Amniotic epithelial cell (primary cell): ENCODE measurements around the gene RNPS1.
A peak's percentile ranks its signal among the peaks of the same experiment; 100 is the strongest.
"Not testable (repeated sequence)": the region's sequence is repeated elsewhere in the genome, so short reads cannot be mapped to it uniquely, and the experiment has no call there.

Source experiments
- DNase-seq: peaks from one replicate; pipeline ENCODE4 v3.0.0-alpha.2; 2010; ENCODE audit warnings: low read depth

The RNPS1 gene

DNA sequence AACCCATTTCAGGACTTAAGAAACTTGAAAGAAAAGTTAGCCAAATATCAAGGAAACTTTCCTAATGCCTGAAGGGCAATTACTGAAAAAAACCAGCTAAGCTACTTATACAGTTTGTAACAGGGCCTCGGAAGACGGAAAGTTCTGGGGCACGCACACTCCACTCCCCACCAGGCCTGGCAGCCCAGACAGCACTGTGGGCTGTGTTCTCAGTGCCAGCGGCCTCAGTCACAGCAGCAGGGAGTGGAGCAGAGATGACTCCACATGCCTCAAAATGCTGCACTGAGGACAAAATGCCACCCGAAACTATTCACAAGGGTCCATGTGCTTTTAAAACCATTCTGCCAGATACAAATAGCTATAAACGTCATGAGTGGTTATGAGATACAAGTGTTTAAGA lies 10.2 kb downstream of the RNPS1 start:
- DNase-seq, result no peak

DNA sequence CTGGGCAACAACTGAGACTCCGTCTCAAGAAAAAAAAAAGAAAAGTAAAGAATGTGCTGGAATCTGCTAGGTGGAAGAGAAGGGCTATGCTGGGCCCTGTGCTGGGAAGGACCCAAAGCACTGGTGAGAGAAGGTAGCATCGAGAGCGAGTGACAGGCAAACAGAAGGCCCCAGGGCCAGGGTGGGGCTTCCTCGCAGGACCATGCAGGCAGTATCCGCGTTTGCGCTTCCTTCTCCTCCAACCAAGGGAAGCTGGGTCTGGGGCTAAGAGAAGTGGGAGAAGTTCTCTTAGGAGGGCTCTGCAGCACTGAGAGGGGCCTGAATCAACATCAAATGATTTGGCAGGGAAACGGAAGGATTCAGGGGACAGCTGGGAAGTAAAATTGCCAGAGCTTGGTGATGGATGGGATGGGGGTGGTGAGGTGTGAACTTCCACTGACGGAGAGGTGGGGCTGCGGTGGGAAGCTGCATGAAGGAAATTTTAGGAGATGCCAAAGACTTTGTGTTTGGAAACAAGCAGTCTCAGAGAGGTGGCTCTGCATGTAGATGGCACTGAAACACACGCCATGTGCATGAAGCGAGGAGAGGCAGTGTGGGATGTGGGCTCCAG lies 11.3 kb downstream of the RNPS1 start:
- no peak for DNase-seq

DNA sequence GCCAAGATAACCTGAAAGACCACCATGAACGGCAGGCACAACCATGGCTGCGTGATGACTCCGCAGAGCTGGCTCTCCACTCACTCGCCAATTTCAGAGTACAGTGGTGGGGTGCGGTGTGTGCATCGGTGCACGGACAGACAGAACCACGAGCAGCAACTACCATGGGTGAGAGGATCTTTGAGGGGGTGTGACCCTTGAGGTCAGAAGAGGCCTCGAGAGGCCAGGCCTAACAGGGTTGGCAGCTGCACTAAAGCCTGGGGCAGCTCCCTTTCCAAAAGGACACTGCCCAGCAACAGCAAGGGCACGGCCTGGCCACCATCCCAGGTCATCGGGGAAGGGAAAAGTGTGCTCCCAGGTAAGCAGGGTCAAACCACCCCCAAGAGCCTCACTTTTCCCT lies 14.6 kb downstream of the RNPS1 start:
- DNase-seq, result no peak

DNA sequence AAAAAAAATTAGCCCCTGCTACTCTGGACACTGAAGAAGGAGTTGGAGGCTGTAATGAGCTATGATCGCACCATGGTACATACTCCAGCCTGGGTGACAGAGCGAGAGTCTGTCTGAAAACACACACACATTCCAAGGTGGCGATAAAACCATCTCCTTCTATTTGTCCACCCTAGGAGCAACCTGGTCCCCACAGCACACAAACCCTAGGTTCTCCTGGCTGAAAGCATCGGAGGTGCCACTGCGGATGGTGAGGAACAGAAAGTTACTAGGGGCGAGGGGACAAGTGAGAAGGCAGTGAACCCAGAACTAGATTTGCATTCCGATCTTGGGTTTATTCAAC lies 15.1 kb downstream of the RNPS1 start:
- peak; percentile 9 for DNase-seq

DNA sequence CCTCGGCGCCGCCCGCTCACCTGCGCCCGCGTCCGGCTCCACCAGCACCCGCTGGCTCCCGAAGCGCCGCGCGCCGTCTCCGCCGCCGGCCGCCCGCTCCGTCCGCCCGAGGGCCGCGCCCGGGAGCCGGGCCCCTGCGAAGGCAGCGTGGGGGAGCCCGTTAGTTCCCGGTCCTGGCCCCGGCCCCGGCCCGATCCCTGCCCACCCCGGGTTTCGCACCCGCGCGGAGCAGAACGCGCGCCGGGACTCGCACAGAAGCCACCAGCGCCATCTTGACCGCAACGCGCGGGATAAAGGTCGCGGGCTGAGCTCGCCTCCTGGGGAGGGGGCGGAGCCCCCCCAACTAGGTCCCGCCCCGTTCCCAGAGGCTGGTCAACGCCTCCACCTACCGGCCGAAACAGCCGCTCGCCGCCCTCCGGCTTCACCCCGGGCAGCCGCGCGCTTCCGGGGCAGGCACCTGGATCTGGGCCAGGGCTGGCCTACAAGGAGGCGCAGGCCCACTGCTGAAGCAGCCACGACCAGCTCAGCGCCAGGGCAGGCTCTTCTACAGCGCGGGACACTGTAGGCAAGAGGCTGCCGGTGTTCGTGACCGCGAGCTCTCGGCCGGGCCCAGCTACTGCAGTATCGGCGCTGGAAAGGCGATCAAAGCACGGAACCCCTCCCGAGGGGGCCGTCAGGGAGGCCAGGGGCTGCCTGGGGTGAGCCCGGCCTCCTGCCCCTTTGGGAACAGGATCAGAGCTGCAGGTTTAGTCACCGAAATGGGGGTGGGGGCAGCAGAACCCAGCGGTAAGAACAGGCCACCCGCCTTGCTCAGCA lies 16.4 kb downstream of the RNPS1 start, which contains the start of gene ECI1:
Gene ECI1, minus strand, starts transcription at position 292 of the 816 bp plus-strand sequence. Its CDS starts 21 bp downstream, at position 271.
- DNase-seq, result peak; percentile 92

DNA sequence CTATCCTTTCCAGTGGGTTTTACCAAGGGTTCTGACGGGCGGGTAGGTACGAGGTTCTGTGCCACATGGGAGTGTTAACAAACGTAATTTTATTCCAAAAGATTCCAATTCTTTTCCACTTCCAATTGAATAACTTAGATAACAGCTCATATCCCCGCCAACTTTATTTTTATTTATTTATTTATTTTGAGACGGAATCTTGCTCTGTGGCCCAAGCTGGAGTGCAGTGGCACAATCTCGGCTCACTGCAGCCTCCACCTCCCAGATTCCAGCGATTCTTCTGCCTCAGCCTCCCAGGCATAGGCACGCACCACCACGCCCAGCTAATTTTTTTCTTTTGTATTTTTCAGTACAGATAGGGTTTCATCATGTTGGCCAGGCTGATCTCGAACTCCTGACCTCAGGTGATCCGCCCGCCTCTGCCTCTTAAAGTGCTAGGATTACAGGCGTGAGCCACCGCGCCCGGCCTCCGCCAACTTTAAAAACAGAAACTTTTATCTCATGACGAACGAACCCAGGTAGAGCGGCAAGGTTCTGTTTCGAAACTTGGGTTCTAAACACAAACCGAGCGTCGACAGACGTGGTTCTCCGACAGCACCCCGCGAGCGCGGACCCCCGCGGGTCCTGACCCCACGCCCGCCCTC lies 17.2 kb downstream of the RNPS1 start:
- peak; percentile 47 for DNase-seq

DNA sequence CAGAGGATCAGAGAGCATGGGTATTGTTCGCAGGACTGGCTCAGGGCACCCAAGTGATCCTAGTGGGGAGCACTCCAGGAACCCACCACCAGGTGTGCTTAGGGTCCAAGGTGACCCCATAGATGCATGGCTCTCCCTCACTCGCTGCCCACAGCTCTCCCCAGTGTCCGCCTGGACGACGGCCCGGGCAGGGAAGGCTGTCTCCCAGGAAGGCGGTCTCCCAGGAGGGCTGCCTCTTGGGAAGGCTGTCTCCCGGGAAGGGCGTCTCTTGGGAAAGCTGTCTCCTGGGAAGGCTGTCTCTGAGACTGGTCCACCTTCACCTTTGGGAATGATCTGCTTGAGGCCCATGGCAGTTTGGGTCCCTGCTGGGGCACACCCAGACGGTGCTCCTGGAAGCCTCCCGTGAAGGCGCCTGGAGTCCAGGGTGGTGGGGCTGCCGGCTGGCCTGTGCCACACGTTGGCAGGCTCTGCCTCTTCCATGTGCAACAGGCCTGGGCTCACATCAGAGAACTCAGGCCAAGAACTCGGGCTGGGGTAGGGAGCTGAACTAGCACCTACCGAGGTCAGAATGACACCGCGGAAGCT lies 21.5 kb downstream of the RNPS1 start:
- no peak for DNase-seq

DNA sequence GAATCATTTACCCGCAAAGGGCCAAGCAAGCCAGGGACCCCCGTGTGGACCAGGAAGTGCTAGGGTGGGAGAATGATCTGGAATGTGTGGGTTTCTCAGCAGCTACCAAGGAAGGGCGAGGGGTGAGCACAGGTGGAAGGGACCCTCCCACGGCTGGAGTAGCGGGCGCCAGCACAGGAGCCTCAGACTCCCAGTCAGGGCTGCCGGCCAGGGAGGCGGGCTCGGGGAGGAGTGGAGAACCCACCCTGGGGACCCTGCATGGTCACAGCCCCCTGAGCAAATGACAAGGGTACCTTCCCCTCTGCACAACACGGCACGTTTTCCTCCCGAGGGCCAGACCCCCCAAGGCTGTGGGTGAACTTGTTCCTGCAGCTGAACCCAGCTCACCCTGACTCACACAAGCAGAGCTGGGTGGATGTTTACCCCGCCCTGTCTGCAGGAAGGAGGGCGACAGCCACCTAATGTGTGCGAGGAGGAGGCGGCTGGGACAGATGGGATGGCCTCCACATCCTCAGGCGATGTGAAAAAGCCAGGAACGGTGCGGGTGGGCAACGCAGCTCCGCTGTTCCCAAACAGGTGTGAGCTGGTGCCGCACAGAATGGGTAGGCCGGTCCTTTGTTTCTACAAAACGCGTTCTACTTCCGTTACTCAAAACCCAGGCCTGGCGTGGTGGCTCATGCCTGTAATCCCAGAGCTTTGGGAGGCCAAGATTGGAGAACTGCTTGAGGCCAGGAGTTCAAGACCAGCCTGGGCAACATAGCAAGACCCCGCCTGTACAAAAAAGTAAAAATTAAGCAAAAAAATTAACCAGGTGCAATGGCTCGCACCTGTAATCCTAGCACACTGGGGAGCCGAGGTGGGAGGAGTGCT lies 22.8 kb downstream of the RNPS1 start:
- DNase-seq, result no peak

DNA sequence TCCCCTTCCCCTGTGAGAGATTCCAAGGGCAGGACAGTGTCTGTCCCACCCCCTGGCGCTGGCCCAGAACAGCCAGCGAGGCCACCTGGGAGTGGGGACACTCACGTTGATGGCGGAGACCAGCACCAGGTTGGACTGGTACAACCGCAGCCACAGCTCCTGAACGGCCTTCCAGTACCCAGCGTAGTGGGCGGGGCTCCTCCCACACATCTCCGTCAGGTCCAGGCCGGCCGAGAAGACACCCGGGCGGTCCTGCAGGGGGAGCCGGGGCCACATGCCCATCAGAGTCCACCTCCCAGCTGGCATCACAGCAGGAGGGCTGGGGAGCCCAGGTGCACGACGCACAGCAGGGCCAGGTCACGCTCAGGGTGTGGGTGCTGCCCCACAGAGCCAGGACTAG lies 23.6 kb downstream of the RNPS1 start:
- no peak for DNase-seq

DNA sequence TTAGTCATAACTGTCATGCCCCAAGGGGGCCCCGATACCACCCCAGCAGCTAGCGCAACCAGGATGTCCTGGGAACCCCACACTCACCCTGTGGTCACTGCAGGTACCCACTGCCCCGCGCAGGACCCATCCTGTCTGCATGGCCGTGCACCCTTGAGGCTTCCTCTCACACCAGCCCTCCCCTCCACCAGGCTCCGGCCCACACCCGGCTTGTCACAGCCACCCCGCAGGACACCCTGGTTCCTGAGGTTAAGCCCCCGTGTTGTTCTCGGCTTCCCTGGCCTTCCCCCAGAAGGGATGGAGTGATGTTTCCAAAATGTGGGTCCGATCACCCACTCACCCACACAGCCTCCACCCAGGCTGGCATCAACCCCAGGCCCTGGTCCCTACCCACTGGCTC lies 24.1 kb downstream of the RNPS1 start:
- no peak for DNase-seq

DNA sequence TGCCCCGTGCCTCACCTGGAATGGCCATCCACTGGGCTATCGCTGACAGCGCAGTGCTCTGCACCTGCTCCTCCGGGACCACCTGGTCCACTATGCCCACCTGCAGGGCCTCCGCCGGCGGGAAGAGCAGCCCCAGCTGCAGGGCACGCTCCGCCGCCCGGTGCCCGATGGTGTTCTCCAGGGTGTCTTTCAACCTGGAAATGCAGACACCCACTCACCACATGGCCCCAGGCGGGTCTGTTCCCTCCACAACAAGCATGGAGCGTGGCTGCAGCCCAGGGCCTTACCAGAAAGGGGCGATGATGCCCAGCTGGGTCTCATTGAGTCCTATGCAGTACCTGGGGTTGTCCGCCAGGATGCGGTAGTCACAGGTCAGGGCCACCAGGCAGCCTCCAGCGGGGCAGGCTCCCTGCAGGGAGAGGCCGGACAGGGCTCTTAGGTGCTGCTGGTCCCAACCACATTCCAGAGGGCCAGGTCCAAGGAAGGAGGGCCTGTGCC lies 24.8 kb downstream of the RNPS1 start:
- DNase-seq, result no peak

DNA sequence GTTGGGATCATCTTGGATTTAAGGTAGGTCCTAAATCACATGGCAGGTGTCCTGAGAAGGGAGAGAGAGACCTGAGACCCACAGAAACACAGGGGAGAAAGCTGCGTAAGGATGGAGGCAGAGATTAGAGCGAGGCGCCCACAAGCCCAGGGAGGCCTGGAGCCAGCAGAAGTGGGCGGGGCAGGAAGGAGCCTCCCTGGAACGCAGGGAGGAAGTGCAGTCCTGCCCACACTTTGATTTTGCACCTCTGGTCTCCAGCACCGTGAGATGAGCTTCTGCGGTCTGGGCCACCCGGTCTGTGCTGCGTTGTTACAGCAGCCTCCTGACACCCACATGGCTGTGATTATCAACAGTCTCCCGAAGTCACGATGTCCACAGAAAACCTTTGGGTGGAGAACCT lies 25.3 kb downstream of the RNPS1 start:
- DNase-seq, result no peak

DNA sequence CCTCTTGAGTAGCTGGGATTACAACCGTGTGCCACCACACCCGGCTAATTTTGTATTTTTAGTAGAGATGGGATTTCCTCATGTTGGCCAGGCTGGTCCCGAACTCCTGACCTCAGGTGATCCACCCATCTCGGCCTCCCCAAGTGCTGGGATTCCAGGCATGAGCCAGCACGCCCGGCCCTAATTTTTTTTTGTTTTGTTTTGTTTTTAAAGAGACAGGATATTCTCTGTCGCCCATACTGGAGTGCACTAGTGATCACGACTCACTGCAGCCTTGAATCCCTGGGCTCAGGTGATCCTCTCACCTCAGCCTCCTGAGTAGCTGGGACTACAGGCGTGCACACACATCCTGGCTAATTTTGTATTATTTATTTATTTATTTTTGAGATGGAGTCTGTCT lies 27.6 kb downstream of the RNPS1 start:
- DNase-seq, result not testable (repeated sequence)

DNA sequence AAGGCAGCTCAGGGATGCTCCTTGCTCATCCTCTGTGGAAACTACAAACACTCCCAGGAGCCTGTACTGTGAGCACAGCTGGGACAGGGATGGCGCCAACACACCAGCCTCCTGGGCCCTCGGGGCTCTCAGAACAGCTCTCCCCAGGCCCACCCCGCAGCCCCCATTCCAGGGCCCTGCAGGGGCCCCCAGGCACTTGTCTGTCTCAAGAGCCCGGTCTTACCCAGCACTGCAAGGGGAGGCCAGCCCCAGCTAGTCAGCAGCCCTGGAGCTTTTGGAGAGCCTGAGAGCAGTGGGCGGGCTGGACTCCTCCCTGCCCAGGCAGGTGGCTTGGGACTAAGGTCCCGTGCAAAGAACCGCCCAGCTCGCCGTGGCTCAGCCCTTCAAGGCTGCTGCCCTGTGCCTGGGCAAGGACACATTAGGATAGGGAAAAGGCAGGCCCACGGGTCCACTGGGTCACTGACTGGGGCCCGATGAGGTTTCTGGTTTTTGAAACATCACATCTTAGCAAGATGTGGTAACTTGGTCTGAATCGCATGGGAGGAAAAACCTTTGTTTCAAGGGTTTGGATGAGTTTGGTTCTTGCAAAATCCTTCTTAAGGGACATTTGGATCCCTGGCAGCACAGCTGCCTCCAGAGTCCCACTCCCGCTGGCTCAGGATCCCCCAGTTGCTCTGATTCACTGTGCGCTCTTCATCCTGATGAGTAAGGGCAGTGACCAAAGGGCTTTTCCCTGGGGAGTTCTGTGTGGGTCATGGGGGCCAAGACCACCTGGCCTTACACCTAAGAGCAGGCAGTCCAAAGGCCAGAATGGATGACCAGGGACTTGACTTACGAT lies 28.9 kb downstream of the RNPS1 start:
- no peak for DNase-seq

DNA sequence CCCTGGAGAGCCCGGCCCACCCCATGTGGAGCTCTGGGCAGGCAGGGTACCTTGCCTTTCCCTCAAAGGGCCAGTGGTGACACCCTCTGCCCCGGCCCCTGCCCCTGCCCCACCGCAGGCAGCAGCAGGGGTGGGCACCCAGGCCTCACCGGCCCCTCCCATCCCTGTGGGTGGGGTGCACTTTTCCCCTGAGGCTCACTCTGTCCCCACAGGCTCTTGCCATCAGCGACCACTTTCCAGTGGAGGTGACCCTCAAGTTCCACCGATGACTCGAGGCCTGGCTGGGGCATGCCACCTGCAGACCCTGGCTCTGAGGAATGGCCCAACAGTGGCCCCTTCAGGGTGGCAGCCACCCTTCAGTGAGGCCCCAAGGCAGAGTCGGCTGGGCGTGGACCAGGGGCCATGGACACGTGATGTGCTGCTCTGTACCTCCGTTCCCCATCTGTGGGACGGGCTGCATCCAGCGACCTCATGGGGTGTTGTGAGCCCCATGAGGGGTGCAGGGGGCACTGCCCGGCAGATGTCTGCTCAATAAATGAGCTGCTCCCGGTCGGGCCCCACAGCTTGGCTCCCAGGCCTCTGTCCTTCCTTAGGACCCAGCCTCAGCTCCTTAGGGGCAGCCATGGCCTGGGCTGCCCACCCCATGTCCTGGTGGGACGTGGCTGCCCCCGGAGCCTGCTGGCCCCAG lies 29.6 kb downstream of the RNPS1 start:
- no peak for DNase-seq

DNA sequence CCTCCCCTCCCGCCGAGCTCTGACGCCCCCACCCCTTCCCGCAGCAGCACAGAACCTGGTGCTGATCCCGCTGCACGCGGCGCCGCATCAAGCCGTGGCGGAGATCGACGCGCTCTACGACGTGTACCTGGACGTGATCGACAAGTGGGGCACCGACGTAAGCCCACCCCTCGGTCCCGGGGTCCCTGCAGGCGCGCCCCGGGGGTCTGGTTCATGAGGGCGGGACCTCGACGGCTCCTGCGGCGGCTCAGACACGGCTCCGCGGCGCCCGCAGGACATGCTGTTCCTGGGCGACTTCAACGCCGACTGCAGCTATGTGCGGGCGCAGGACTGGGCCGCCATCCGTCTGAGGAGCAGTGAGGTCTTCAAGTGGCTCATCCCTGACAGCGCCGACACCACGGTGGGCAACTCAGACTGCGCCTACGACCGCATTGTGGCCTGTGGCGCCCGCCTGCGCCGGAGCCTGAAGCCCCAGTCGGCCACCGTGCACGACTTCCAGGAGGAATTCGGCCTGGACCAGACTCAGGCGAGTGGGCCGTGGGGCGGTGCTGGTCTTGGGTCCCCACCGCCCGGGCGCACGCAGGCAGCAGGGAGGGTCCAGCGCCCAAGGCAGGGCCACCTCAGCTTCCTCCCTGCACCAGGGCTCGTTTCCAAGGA lies 30.3 kb downstream of the RNPS1 start:
- no peak for DNase-seq

DNA sequence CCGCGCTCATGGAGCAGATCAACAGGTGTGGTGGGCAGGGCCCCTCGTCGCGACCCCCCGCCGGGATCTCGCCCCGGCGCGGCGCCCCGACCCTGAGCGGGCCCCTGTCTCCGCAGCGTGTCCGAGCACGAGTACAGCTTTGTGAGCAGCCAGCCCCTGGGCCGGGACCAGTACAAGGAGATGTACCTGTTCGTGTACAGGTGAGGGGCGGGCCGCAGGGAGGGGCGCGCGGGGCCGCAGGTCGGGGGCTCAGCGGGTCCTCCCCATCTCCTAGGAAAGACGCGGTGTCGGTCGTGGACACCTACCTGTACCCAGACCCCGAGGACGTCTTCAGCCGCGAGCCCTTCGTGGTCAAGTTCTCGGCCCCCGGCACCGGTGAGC lies 30.8 kb downstream of the RNPS1 start:
- no peak for DNase-seq

DNA sequence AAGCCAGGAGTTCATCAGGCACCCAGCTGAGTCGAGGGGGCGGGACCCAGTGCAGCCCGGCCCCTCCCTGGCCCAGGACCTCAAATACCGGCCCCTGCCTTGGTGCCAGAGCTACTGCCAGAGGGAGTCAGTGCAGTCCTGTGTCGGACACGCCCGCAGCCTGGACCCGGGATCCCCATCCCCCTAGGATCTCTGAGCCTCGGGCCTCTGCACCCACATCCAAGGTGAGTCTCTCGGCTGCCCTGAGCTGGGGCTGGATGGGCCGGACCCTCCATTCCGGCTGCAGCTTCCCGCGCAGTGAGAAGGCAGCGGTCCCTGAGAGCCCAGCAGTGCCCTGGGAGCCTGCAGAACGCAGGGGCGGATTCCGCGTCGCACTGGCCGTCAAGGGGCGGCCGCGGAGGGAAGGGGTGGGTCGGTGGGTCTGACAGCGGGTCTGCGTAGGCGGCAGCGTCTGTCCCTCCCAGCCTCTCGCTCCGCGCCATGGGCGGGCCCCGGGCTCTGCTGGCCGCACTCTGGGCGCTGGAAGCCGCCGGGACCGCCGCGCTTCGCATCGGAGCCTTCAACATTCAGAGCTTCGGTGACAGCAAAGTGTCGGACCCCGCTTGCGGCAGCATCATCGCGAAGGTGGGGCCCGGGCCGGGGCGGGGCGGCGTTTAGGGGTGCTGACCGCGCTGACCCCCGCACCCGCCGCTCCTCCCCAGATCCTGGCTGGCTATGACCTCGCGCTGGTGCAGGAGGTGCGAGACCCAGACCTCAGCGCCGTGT lies 31.4 kb downstream of the RNPS1 start, which contains the start of gene DNASE1L2:
Gene DNASE1L2, plus strand, starts transcription at position 108 of the 765 bp plus-strand sequence. Its CDS starts 373 bp downstream, at position 481.
- DNase-seq, result no peak
